HEK293 (cell line): ENCODE measurements around the gene MAP3K8.

Experiments used
- CTCF ChIP-seq: fragments of 450-650 bp; formaldehyde crosslinking; IDR thresholded peaks from 2 replicates; pipeline ENCODE4 v1.5.1; 2016; ENCODE audit warnings: missing biosample characterization, missing genetic modification characterization
- OVOL3 ChIP-seq: fragments of 450-650 bp; formaldehyde crosslinking; IDR thresholded peaks from 2 replicates; pipeline ENCODE4 v1.5.1; 2016; ENCODE audit warnings: missing biosample characterization, missing genetic modification characterization
- SETDB1 ChIP-seq: IDR thresholded peaks from one replicate; pipeline ENCODE4 v1.6.1; 2017; ENCODE audit warnings: mild to moderate bottlenecking, low read length, moderate library complexity, mixed read lengths; ENCODE audit not compliant: insufficient read length
- TCF7L2 ChIP-seq: IDR thresholded peaks from 2 replicates; pipeline ENCODE4 v1.6.1; 2011; ENCODE audit warnings: low read depth, mild to moderate bottlenecking, inconsistent platforms, low read length, moderate library complexity, borderline replicate concordance
- WT1 ChIP-seq: fragments of 450-650 bp; formaldehyde crosslinking; IDR thresholded peaks from 2 replicates; pipeline ENCODE4 v1.5.1; 2016; ENCODE audit warnings: missing biosample characterization, missing genetic modification characterization
- YY1 ChIP-seq: fragments of 450-650 bp; formaldehyde crosslinking; IDR thresholded peaks from 2 replicates; pipeline ENCODE4 v1.5.1; 2018; ENCODE audit warnings: missing biosample characterization, missing genetic modification characterization
- ZBTB7A ChIP-seq: fragments of 450-650 bp; formaldehyde crosslinking; IDR thresholded peaks from 2 replicates; pipeline ENCODE4 v1.5.1; 2016; ENCODE audit warnings: low read depth, missing biosample characterization, missing genetic modification characterization
- ZNF140 ChIP-seq: fragments of 450-650 bp; formaldehyde crosslinking; IDR thresholded peaks from 2 replicates; pipeline ENCODE4 v1.5.1; 2016; ENCODE audit warnings: missing biosample characterization, missing genetic modification characterization
- ZNF548 ChIP-seq: fragments of 450-650 bp; formaldehyde crosslinking; IDR thresholded peaks from 2 replicates; pipeline ENCODE4 v1.5.1; 2016; ENCODE audit warnings: missing biosample characterization, missing genetic modification characterization
- ZNF670 ChIP-seq: fragments of 450-650 bp; formaldehyde crosslinking; IDR thresholded peaks from 2 replicates; pipeline ENCODE4 v1.5.1; 2016; ENCODE audit warnings: missing biosample characterization, missing genetic modification characterization, low read depth
- TF ChIP-seq, protein P1 (sequence below): fragments of 450-650 bp; formaldehyde crosslinking; IDR thresholded peaks from 2 replicates; pipeline ENCODE4 v1.5.1; 2016; ENCODE audit warnings: missing biosample characterization, missing genetic modification characterization, low read depth
- TF ChIP-seq, protein P2 (sequence below): fragments of 450-650 bp; formaldehyde crosslinking; IDR thresholded peaks from 2 replicates; pipeline ENCODE4 v1.5.1; 2016; ENCODE audit warnings: missing biosample characterization, missing genetic modification characterization, borderline replicate concordance

DNA sequence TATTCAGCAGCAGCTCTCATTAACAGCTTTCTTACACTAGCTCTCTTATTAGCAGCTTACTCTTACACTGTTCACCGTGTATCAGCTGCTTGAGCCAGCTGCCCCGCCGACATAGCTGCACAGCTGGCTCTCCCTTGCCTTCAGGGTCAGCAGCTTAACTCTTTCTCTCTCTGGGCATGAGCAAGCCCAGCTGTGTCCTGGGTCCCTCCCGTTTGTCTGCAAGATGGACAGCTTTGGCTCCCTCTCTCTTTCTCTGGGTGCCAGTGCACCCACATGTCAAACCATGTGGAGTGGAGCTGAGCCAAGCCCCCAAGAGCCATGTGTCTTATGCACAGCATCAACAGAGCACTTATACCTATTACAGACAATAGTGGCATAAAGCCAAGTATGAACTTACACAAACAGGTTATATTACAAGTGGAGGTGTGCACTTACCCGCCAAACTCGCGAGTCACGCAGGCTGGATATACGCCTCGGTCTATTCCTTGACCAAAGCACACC is 49.2 kb upstream of the MAP3K8 start:
- TF ChIP-seq ZBTB7A (no peak), CTCF (tag by site-specific recombination) (no peak), TCF7L2 (no peak), SETDB1 (no peak), ZNF548 (tag by site-specific recombination) (no peak), YY1 (tag by site-specific recombination) (no peak), OVOL3 (tag by site-specific recombination) (no peak), ZNF670 (tag by site-specific recombination) (no peak), WT1 (tag by site-specific recombination) (no peak), ZNF140 (tag by site-specific recombination) (no peak)
- TF ChIP-seq, protein P1, sequence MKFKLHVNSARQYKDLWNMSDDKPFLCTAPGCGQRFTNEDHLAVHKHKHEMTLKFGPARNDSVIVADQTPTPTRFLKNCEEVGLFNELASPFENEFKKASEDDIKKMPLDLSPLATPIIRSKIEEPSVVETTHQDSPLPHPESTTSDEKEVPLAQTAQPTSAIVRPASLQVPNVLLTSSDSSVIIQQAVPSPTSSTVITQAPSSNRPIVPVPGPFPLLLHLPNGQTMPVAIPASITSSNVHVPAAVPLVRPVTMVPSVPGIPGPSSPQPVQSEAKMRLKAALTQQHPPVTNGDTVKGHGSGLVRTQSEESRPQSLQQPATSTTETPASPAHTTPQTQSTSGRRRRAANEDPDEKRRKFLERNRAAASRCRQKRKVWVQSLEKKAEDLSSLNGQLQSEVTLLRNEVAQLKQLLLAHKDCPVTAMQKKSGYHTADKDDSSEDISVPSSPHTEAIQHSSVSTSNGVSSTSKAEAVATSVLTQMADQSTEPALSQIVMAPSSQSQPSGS (tag by site-specific recombination): no peak
- TF ChIP-seq, protein P2, sequence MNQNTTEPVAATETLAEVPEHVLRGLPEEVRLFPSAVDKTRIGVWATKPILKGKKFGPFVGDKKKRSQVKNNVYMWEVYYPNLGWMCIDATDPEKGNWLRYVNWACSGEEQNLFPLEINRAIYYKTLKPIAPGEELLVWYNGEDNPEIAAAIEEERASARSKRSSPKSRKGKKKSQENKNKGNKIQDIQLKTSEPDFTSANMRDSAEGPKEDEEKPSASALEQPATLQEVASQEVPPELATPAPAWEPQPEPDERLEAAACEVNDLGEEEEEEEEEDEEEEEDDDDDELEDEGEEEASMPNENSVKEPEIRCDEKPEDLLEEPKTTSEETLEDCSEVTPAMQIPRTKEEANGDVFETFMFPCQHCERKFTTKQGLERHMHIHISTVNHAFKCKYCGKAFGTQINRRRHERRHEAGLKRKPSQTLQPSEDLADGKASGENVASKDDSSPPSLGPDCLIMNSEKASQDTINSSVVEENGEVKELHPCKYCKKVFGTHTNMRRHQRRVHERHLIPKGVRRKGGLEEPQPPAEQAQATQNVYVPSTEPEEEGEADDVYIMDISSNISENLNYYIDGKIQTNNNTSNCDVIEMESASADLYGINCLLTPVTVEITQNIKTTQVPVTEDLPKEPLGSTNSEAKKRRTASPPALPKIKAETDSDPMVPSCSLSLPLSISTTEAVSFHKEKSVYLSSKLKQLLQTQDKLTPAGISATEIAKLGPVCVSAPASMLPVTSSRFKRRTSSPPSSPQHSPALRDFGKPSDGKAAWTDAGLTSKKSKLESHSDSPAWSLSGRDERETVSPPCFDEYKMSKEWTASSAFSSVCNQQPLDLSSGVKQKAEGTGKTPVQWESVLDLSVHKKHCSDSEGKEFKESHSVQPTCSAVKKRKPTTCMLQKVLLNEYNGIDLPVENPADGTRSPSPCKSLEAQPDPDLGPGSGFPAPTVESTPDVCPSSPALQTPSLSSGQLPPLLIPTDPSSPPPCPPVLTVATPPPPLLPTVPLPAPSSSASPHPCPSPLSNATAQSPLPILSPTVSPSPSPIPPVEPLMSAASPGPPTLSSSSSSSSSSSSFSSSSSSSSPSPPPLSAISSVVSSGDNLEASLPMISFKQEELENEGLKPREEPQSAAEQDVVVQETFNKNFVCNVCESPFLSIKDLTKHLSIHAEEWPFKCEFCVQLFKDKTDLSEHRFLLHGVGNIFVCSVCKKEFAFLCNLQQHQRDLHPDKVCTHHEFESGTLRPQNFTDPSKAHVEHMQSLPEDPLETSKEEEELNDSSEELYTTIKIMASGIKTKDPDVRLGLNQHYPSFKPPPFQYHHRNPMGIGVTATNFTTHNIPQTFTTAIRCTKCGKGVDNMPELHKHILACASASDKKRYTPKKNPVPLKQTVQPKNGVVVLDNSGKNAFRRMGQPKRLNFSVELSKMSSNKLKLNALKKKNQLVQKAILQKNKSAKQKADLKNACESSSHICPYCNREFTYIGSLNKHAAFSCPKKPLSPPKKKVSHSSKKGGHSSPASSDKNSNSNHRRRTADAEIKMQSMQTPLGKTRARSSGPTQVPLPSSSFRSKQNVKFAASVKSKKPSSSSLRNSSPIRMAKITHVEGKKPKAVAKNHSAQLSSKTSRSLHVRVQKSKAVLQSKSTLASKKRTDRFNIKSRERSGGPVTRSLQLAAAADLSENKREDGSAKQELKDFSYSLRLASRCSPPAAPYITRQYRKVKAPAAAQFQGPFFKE (tag by site-specific recombination): no peak
